GM12873 (cell line): ENCODE results near the gene TIMP3.

Experiments used
- CTCF ChIP-seq: IDR thresholded peaks from 2 replicates; pipeline ENCODE4 v1.5.1; 2012; ENCODE audit warnings: low read depth, mild to moderate bottlenecking, moderate library complexity, low read length, control low read depth; ENCODE audit not compliant: insufficient read depth; ENCODE audit errors: missing control alignments

TIMP3 gene

GRCh38 chr22:32801537-32802236 lies at the start of gene TIMP3:
Gene TIMP3 (plus strand): TSS chr22:32801705. CDS start chr22:32802002, 297 bp downstream.
- TF ChIP-seq CTCF: no peak

- no peak for TF ChIP-seq CTCF
Measured at GRCh38 chr22:32752326-32752725, 49.2 kb upstream of the TIMP3 start.

- TF ChIP-seq CTCF: no peak
Measured at GRCh38 chr22:32752816-32753520, 48.5 kb upstream of the TIMP3 start.

GRCh38 chr22:32753591-32753990 lies 47.9 kb upstream of the TIMP3 start:
- TF ChIP-seq CTCF: no peak

- TF ChIP-seq CTCF: no peak
Measured at GRCh38 chr22:32754413-32755041, 47.0 kb upstream of the TIMP3 start.

- no peak for TF ChIP-seq CTCF
Measured at GRCh38 chr22:32758866-32759385, 42.6 kb upstream of the TIMP3 start.

DNA sequence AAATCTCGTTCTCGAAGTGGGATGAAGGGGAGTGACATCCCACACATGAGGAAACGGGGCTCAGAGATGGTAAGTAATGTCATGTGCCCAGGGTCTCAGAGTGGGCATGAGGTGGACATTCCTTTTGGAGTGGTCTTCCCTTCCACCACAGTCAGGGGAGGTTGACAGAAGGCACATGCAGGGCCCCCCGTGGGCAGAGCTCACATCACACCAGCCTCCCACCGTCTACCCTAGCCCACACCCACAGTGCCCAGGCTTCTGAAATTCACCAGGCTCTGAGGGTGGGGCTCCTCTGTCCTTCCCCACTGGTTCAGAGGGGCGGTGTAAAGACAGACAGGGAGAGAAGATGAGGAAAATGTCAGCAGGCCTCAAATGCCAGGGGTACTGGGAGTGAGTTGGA lies 41.1 kb upstream of the TIMP3 start:
- TF ChIP-seq CTCF: no peak
